GM19452 (cell line): ENCODE results near the gene SCAP.
"Not testable (repeated sequence)": the region's sequence is repeated elsewhere in the genome, so short reads cannot be mapped to it uniquely, and the experiment has no call there.

Experiments
- ATAC-seq: cut with Tn5 transposase; IDR thresholded peaks from one replicate; pipeline ENCODE4 v1.9.1; 2021; ENCODE audit not compliant: unreplicated experiment

SCAP gene

GRCh38 chr3:47475570-47476329 is at the start of gene SCAP:
Gene SCAP, minus strand, starts transcription at chr3:47475941. Its CDS starts 32,948 bp downstream, at chr3:47442993.
- ATAC-seq, result peak; percentile 91

- ATAC-seq, result no peak
Observed at GRCh38 chr3:47523310-47524073, 47.8 kb upstream of the SCAP start.

- no peak for ATAC-seq
Observed at GRCh38 chr3:47522082-47522987, 46.6 kb upstream of the SCAP start.

- ATAC-seq, result no peak
Observed at GRCh38 chr3:47520756-47521155, 45.0 kb upstream of the SCAP start.

GRCh38 chr3:47517937-47518336 is 42.2 kb upstream of the SCAP start:
- ATAC-seq, result no peak

- ATAC-seq, result no peak
Observed at GRCh38 chr3:47515864-47516319, 40.2 kb upstream of the SCAP start.

- no peak for ATAC-seq
Observed at GRCh38 chr3:47515100-47515499, 39.4 kb upstream of the SCAP start.

GRCh38 chr3:47513125-47513929 is 37.6 kb upstream of the SCAP start, which contains the start of gene ELP6:
Gene ELP6, minus strand, starts transcription at chr3:47513712. Its CDS starts 122 bp downstream, at chr3:47513590.
- peak; percentile 91 for ATAC-seq

- ATAC-seq, result no peak
Observed at GRCh38 chr3:47512416-47513124, 36.8 kb upstream of the SCAP start.

GRCh38 chr3:47505267-47505666 is 29.5 kb upstream of the SCAP start:
- not testable (repeated sequence) for ATAC-seq

GRCh38 chr3:47504113-47504512 is 28.4 kb upstream of the SCAP start:
- ATAC-seq, result no peak

GRCh38 chr3:47503033-47503432 is 27.3 kb upstream of the SCAP start:
- no peak for ATAC-seq

- no peak for ATAC-seq
Observed at GRCh38 chr3:47496892-47497291, 21.2 kb upstream of the SCAP start.

- no peak for ATAC-seq
Observed at GRCh38 chr3:47495886-47496285, 20.1 kb upstream of the SCAP start.

GRCh38 chr3:47495111-47495510 is 19.4 kb upstream of the SCAP start:
- ATAC-seq, result no peak

GRCh38 chr3:47491777-47492176 is 16.0 kb upstream of the SCAP start:
- no peak for ATAC-seq

GRCh38 chr3:47491186-47491585 is 15.4 kb upstream of the SCAP start:
- ATAC-seq, result no peak

GRCh38 chr3:47487265-47487664 is 11.5 kb upstream of the SCAP start:
- ATAC-seq, result no peak

GRCh38 chr3:47485812-47486211 is 10.1 kb upstream of the SCAP start:
- no peak for ATAC-seq

- no peak for ATAC-seq
Observed at GRCh38 chr3:47482366-47482765, 6.6 kb upstream of the SCAP start.
